Measurements from ENCODE around the gene PRR19.
"Not testable (repeated sequence)": the region's sequence is repeated elsewhere in the genome, so short reads cannot be mapped to it uniquely, and the experiment has no call there.

PRR19 gene

GRCh38 chr19:42335374-42335936 is 33.5 kb downstream of the PRR19 start:
- no peak for TF ChIP-seq CTCF (IDR thresholded peaks at IDR 0.05)
- Histone ChIP-seq H3K4me1 (ENCODE audit: control insufficient read depth in 1 of 2, insufficient read depth in 1 of 2, low read depth in 1 of 2, low read length in 1 of 2) (no peaks in the 10 kb centered on the region), H3K27me3 (no peaks in the 10 kb centered on the region), H3K4me3 (ENCODE audit: low read depth in 1 of 2, low read length in 1 of 2) (no peak overlapping the region), H3K27ac (no peak overlapping the region), H3K36me3 (peaks cover 7% of the 10 kb centered on the region), H3K9me3 (no peaks in the 10 kb centered on the region)

- H3K27ac ChIP-seq, result no peak overlapping the region
- H3K4me1 ChIP-seq (ENCODE audit: control insufficient read depth in 1 of 2, insufficient read depth in 1 of 2, low read depth in 1 of 2, low read length in 1 of 2), result no peaks in the 10 kb centered on the region
- no peak for TF ChIP-seq CTCF (IDR thresholded peaks at IDR 0.05)
- H3K27me3 ChIP-seq, result no peaks in the 10 kb centered on the region
- no peak overlapping the region for H3K4me3 ChIP-seq (ENCODE audit: low read depth in 1 of 2, low read length in 1 of 2)
- H3K36me3 ChIP-seq, result peaks cover 7% of the 10 kb centered on the region
- no peaks in the 10 kb centered on the region for H3K9me3 ChIP-seq
Observed at GRCh38 chr19:42335971-42336370, 34.0 kb downstream of the PRR19 start.

GRCh38 chr19:42339126-42339860 is 37.4 kb downstream of the PRR19 start:
- H3K4me1 ChIP-seq (ENCODE audit: control insufficient read depth in 1 of 2, insufficient read depth in 1 of 2, low read depth in 1 of 2, low read length in 1 of 2); H3K36me3 ChIP-seq; H3K27me3 ChIP-seq; H3K4me3 ChIP-seq (ENCODE audit: low read depth in 1 of 2, low read length in 1 of 2); H3K27ac ChIP-seq; H3K9me3 ChIP-seq: not testable (repeated sequence)

GRCh38 chr19:42339922-42340321 is 38.0 kb downstream of the PRR19 start:
- H3K36me3 ChIP-seq; H3K27ac ChIP-seq; H3K4me1 ChIP-seq (ENCODE audit: control insufficient read depth in 1 of 2, insufficient read depth in 1 of 2, low read depth in 1 of 2, low read length in 1 of 2); H3K4me3 ChIP-seq (ENCODE audit: low read depth in 1 of 2, low read length in 1 of 2); H3K27me3 ChIP-seq; H3K9me3 ChIP-seq: not testable (repeated sequence)

- TF ChIP-seq CTCF (IDR thresholded peaks at IDR 0.05), result no peak
- no peak overlapping the region for H3K27ac ChIP-seq
- no peaks in the 10 kb centered on the region for H3K36me3 ChIP-seq
- H3K4me1 ChIP-seq (ENCODE audit: control insufficient read depth in 1 of 2, insufficient read depth in 1 of 2, low read depth in 1 of 2, low read length in 1 of 2), result peaks cover 9 to 10% of the 10 kb centered on the region in 2 experiments
- no peaks in the 10 kb centered on the region for H3K27me3 ChIP-seq
- no peaks in the 10 kb centered on the region for H3K9me3 ChIP-seq
- H3K4me3 ChIP-seq (ENCODE audit: low read depth in 1 of 2, low read length in 1 of 2), result no peak overlapping the region
Observed at GRCh38 chr19:42343344-42344110, 41.6 kb downstream of the PRR19 start.

- no peaks in the 10 kb centered on the region for H3K9me3 ChIP-seq
- no peak for TF ChIP-seq CTCF (IDR thresholded peaks at IDR 0.05)
- H3K4me1 ChIP-seq (ENCODE audit: control insufficient read depth in 1 of 2, insufficient read depth in 1 of 2, low read depth in 1 of 2, low read length in 1 of 2), result peaks cover 9 to 10% of the 10 kb centered on the region in 2 experiments
- no peaks in the 10 kb centered on the region for H3K27me3 ChIP-seq
- no peak overlapping the region for H3K27ac ChIP-seq
- no peak overlapping the region for H3K4me3 ChIP-seq (ENCODE audit: low read depth in 1 of 2, low read length in 1 of 2)
- no peaks in the 10 kb centered on the region for H3K36me3 ChIP-seq
Observed at GRCh38 chr19:42344336-42344893, 42.5 kb downstream of the PRR19 start.
